HCT116 (cell line): ENCODE measurements around the gene CNTNAP5. TPM values are rescaled to one million over a fixed set of nuclear protein-coding genes. Genes with fewer than 3 reads are reported as not detected.

Source experiments
- ATAC-seq: fragments of 200-7000 bp; cut with Tn5 transposase; 2 replicates; pipeline ENCODE4 v1.9.1; 2020; ENCODE audit warnings: mild to moderate bottlenecking, moderate library complexity
- BruUV-seq: library from RNA; stranded (reverse); fragments of 400-500 nt; replicated peaks from 2 replicates; lab custom pipeline; 2021; lab: Mats Ljungman, UMichigan
- CTCF ChIA-PET: fragments of 300-600 bp; sonication (Branson Sonifier 250); formaldehyde crosslinking; loops from one replicate; lab custom pipeline; 2021; ENCODE audit warnings: antibody characterized with exemption; lab: Charles Lee
- POLR2A ChIA-PET: fragments of 300-600, 350-600 bp; sonication (Branson Sonifier 250); formaldehyde crosslinking; loops from one replicate; lab custom pipeline; 2021; ENCODE audit warnings: antibody characterized with exemption; lab: Charles Lee
- RAD21 ChIA-PET, 2 experiments: fragments of 300-600 bp; sonication (Branson Sonifier 250); formaldehyde crosslinking; loops; one replicate each; lab custom pipeline; 2023; ENCODE audit warnings: low total read pairs in 2 of 2; ENCODE audit not compliant: uncharacterized antibody in 2 of 2, unreplicated experiment in 2 of 2, low non-redundant PET in 1 of 2; lab: Charles Lee
- DNase-seq: peaks from one replicate; pipeline ENCODE4 v3.0.0-alpha.2; 2010; ENCODE audit warnings: low read depth, low spot score
- H2AFZ ChIP-seq: fragments of 200-600 bp; shearing (Covaris generic), sonication (generic); 2 replicates; pipeline ENCODE4 v1.6.1; 2017; ENCODE audit warnings: low read depth, mixed run types, mixed read lengths, antibody characterized with exemption, low read length; ENCODE audit not compliant: poor library complexity, severe bottlenecking
- H3K27ac ChIP-seq: 2 replicates; pipeline ENCODE4 v1.5.1; 2012; ENCODE audit warnings: low read depth, low read length
- H3K27me3 ChIP-seq: fragments of 200-600 bp; sonication (generic); 2 replicates; pipeline ENCODE4 v1.6.1; 2016; ENCODE audit warnings: mixed run types, low read length, mixed read lengths; ENCODE audit not compliant: insufficient read depth
- H3K36me3 ChIP-seq, 2 experiments: fragments of 200-500 bp in 1 of 2; fragments of 200-600 bp in 1 of 2; sonication (Bioruptor generic) in 1 of 2; sonication (generic) in 1 of 2; 2 replicates each; pipeline versions ENCODE4 v1.5.1 to v1.6.1; 2014 to 2016; ENCODE audit warnings: low read length in 2 of 2, inconsistent platforms in 1 of 2, mixed read lengths in 1 of 2, mixed run types in 1 of 2; ENCODE audit not compliant: insufficient read depth in 2 of 2, control insufficient read depth in 1 of 2
- H3K4me1 ChIP-seq, 2 experiments: fragments of 200-600 bp in 1 of 2; sonication (generic) in 1 of 2; 2 replicates each; pipeline versions ENCODE4 v1.5.1 to v1.6.1; 2012 to 2017; ENCODE audit warnings: low read length in 2 of 2, inconsistent platforms in 1 of 2, mild to moderate bottlenecking in 1 of 2, mixed read lengths in 1 of 2, mixed run types in 1 of 2, moderate library complexity in 1 of 2; ENCODE audit not compliant: insufficient read depth in 2 of 2, control insufficient read depth in 1 of 2
- H3K4me2 ChIP-seq: fragments of 200-600 bp; sonication (generic); 2 replicates; pipeline ENCODE4 v1.6.1; 2017; ENCODE audit warnings: mixed run types, low read length, mixed read lengths
- H3K4me3 ChIP-seq, 2 experiments: fragments of 200-600 bp in 1 of 2; sonication (generic) in 1 of 2; replicated peaks in 1 of 2; 2 replicates each; pipeline ENCODE4 v1.5.1; 2011 to 2016; ENCODE audit warnings: low read length in 2 of 2, control low read depth in 1 of 2, low read depth in 1 of 2, mild to moderate bottlenecking in 1 of 2, mixed read lengths in 1 of 2, mixed run types in 1 of 2
- H3K79me2 ChIP-seq: fragments of 200-600 bp; sonication (generic); 2 replicates; pipeline ENCODE4 v1.6.1; 2017; ENCODE audit warnings: mild to moderate bottlenecking, mixed run types, low read length, moderate library complexity, mixed read lengths; ENCODE audit not compliant: insufficient read depth
- H3K9ac ChIP-seq: fragments of 200-600 bp; sonication (generic); 2 replicates; pipeline ENCODE4 v1.6.1; 2016; ENCODE audit warnings: low read length, mixed read lengths
- H3K9me2 ChIP-seq: fragments of 200-600 bp; sonication (generic), shearing (Covaris generic); 2 replicates; pipeline ENCODE4 v1.6.1; 2017; ENCODE audit warnings: mixed run types, mild to moderate bottlenecking, moderate library complexity; ENCODE audit not compliant: insufficient read depth
- H3K9me3 ChIP-seq, 2 experiments: fragments of 200-500 bp in 1 of 2; fragments of 200-600 bp in 1 of 2; sonication (Bioruptor generic) in 1 of 2; sonication (generic) in 1 of 2; 2 replicates each; pipeline ENCODE4 v1.6.1; 2014 to 2017; ENCODE audit warnings: low read length in 2 of 2, mixed read lengths in 2 of 2, inconsistent platforms in 1 of 2, low read depth in 1 of 2, mild to moderate bottlenecking in 1 of 2, mixed run types in 1 of 2, moderate library complexity in 1 of 2; ENCODE audit not compliant: control insufficient read depth in 1 of 2, insufficient read depth in 1 of 2
- H4K20me1 ChIP-seq: fragments of 200-600 bp; sonication (generic), shearing (Covaris generic); 2 replicates; pipeline ENCODE4 v1.6.1; 2017; ENCODE audit warnings: mixed run types, mild to moderate bottlenecking, moderate library complexity; ENCODE audit not compliant: insufficient read depth
- CTCF ChIP-seq, 3 experiments: fragments of 200-600 bp in 1 of 3; sonication (generic) in 1 of 3; IDR thresholded peaks in 2 of 3; conservative IDR thresholded peaks in 1 of 3; 2 replicates each; pipeline ENCODE4 v1.5.1; 2012 to 2017; ENCODE audit warnings: low read depth in 2 of 3, low read length in 2 of 3, antibody characterized with exemption in 1 of 3, borderline replicate concordance in 1 of 3, control low read depth in 1 of 3, mild to moderate bottlenecking in 1 of 3, mixed read lengths in 1 of 3, mixed run types in 1 of 3, moderate library complexity in 1 of 3; ENCODE audit not compliant: insufficient read depth in 1 of 3
- ELF1 ChIP-seq: IDR thresholded peaks from 2 replicates; pipeline ENCODE4 v1.6.1; 2012; ENCODE audit warnings: low read depth, borderline replicate concordance
- EZH2 ChIP-seq: fragments of 200-600 bp; sonication (generic); IDR thresholded peaks from 2 replicates; pipeline ENCODE4 v1.6.1; 2017; ENCODE audit warnings: antibody characterized with exemption, mixed run types
- EZH2phosphoT487 ChIP-seq: fragments of 200-600 bp; IDR thresholded peaks from 2 replicates; pipeline ENCODE4 v1.6.1; 2018; ENCODE audit warnings: antibody characterized with exemption, borderline replicate concordance
- JUND ChIP-seq: IDR thresholded peaks from 2 replicates; pipeline ENCODE4 v1.6.1; 2012
- RAD21 ChIP-seq: IDR thresholded peaks from 2 replicates; pipeline ENCODE4 v1.6.1; 2012; ENCODE audit warnings: low read depth, mild to moderate bottlenecking
- SP1 ChIP-seq: IDR thresholded peaks from 2 replicates; pipeline ENCODE4 v1.6.1; 2012; ENCODE audit warnings: low read depth
- SRF ChIP-seq: IDR thresholded peaks from 2 replicates; pipeline ENCODE4 v1.6.1; 2012; ENCODE audit warnings: low read depth
- YY1 ChIP-seq: IDR thresholded peaks from 2 replicates; pipeline ENCODE4 v1.6.1; 2011; ENCODE audit warnings: low read length, low read depth, moderate library complexity, mild to moderate bottlenecking; ENCODE audit not compliant: insufficient replicate concordance; ENCODE audit errors: extremely low read depth
- ZNF274 ChIP-seq: fragments of 200-500 bp; sonication (Bioruptor generic); IDR thresholded peaks from 2 replicates; pipeline ENCODE4 v1.6.1; 2014; ENCODE audit warnings: mild to moderate bottlenecking, low read depth, low read length, inconsistent platforms
- intact Hi-C: fragments of 100-400 bp; cut with micrococcal nuclease; formaldehyde crosslinking; loops from 2 replicates; pipeline ENCODE4 v1.10.0; 2022
- total RNA-seq: library from RNA; stranded (reverse); gene quantifications from one replicate; pipeline ENCODE4 v1.2.1, GENCODE V29; 2021; ENCODE audit not compliant: unreplicated experiment
- TF ChIP-seq, protein P1 (sequence below): IDR thresholded peaks from 2 replicates; pipeline ENCODE4 v1.6.1; 2012
- TF ChIP-seq, protein P2 (sequence below): IDR thresholded peaks from 2 replicates; pipeline ENCODE4 v1.6.1; 2012

The CNTNAP5 gene
- total RNA-seq, 1 experiment from 2014 or later = not detected

GRCh38 chr2:124702777-124703176, 677.7 kb downstream of the CNTNAP5 start:
- H3K36me3 ChIP-seq = no peaks in the 10 kb centered on the region
- H3K27ac ChIP-seq = no peak overlapping the region
- no peaks in the 10 kb centered on the region for H3K9me2 ChIP-seq
- ChIA-PET CTCF (no interaction called here), POLR2A (no interaction called here), RAD21 (no interaction called here)
- no peak for ATAC-seq
- no peaks in the 10 kb centered on the region for H3K79me2 ChIP-seq
- no peak for DNase-seq
- TF ChIP-seq, protein P1, sequence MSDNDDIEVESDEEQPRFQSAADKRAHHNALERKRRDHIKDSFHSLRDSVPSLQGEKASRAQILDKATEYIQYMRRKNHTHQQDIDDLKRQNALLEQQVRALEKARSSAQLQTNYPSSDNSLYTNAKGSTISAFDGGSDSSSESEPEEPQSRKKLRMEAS = no peak
- no peak for TF ChIP-seq CTCF (IDR thresholded peaks at IDR 0.05 in 2 of 3, conservative IDR thresholded peaks at IDR 0.05 in 1 of 3; ENCODE audit: borderline replicate concordance in 1 of 3, insufficient read depth in 1 of 3, low read depth in 2 of 3, low read length in 2 of 3)
- TF ChIP-seq RAD21 = no peak
- TF ChIP-seq SP1 = no peak
- TF ChIP-seq EZH2phosphoT487 = no peak
- no peak for TF ChIP-seq ELF1
- TF ChIP-seq EZH2 = no peak
- TF ChIP-seq ZNF274 = no peak
- TF ChIP-seq JUND = no peak
- no peak for TF ChIP-seq YY1
- TF ChIP-seq, protein P2, sequence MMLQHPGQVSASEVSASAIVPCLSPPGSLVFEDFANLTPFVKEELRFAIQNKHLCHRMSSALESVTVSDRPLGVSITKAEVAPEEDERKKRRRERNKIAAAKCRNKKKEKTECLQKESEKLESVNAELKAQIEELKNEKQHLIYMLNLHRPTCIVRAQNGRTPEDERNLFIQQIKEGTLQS = no peak
- TF ChIP-seq SRF = no peak
- H3K4me3 ChIP-seq = no peak overlapping the region
- no peaks in the 10 kb centered on the region for H3K4me1 ChIP-seq
- H3K9ac ChIP-seq = no peak overlapping the region
- H4K20me1 ChIP-seq = no peaks in the 10 kb centered on the region
- peaks cover 9 to 26% of the 10 kb centered on the region in 2 experiments for H3K9me3 ChIP-seq
- no TSS peak for BruUV-seq
- H3K4me2 ChIP-seq = no peak overlapping the region
- intact Hi-C loops = no loop called here
- H3K27me3 ChIP-seq = no peaks in the 10 kb centered on the region
- H2AFZ ChIP-seq = no peak overlapping the region
